Vagina (tissue), 2 donors: ENCODE measurements around the gene SIRT7. TPM values are rescaled to one million over a fixed set of nuclear protein-coding genes. Genes with fewer than 3 reads are reported as not detected.

Source experiments
- DNase-seq, 2 donors: peaks; one replicate each; pipeline ENCODE4 v3.0.0-alpha.2; 2017; ENCODE audit errors: extremely low spot score in 2 of 2
- H3K27ac ChIP-seq: fragments of 200-600 bp; sonication (generic); one replicate; pipeline ENCODE4 v1.5.1; 2019
- H3K27me3 ChIP-seq: fragments of 200-600 bp; sonication (generic); one replicate; pipeline ENCODE4 v1.5.1; 2019
- H3K36me3 ChIP-seq, 2 donors: fragments of 200-600 bp; sonication (generic); one replicate each; pipeline ENCODE4 v1.5.1; 2017 to 2019
- H3K4me1 ChIP-seq: fragments of 200-600 bp; sonication (generic); one replicate; pipeline ENCODE4 v1.5.1; 2019
- H3K4me3 ChIP-seq, 2 donors: fragments of 200-600 bp; sonication (generic); 1 replicate in 1 of 2; 2 replicates in 1 of 2; pipeline ENCODE4 v1.5.1; 2016 to 2019
- H3K9me3 ChIP-seq: fragments of 200-600 bp; sonication (generic); one replicate; pipeline ENCODE4 v1.5.1; 2019
- CTCF ChIP-seq, 3 experiments: fragments of 450-650 bp in 2 of 3; fragments of 200-600 bp in 1 of 3; sonication (generic) in 1 of 3; IDR thresholded peaks; one replicate each; pipeline ENCODE4 v1.5.1; 2017 to 2019; ENCODE audit warnings: antibody characterized with exemption in 3 of 3, mild to moderate bottlenecking in 2 of 3, moderate library complexity in 2 of 3
- POLR2A ChIP-seq, 2 donors: fragments of 450-650 bp; IDR thresholded peaks; one replicate each; pipeline ENCODE4 v1.6.1; 2017; ENCODE audit warnings: antibody characterized with exemption in 2 of 2, mild to moderate bottlenecking in 2 of 2, moderate library complexity in 2 of 2
- POLR2AphosphoS5 ChIP-seq, 2 donors: sonication (generic); formaldehyde crosslinking; IDR thresholded peaks; one replicate each; pipeline ENCODE4 v1.9.0; 2017; ENCODE audit warnings: antibody characterized with exemption in 2 of 2, mild to moderate bottlenecking in 2 of 2, low read depth in 1 of 2; ENCODE audit not compliant: insufficient read depth in 1 of 2
- intact Hi-C: fragments of 100-400 bp; cut with DNase I; formaldehyde crosslinking; loops from one replicate; pipeline ENCODE4 v1.15.1; 2023
- total RNA-seq: library from RNA; depleted of rRNA; stranded (reverse); fragments of >200 nt; gene quantifications from one replicate; pipeline ENCODE4 v1.2.3, GENCODE V29; 2016

The SIRT7 gene
- total RNA-seq, 1 donor from 2014 or later: 47.9 TPM

- no peak overlapping the region for H3K4me3 ChIP-seq
- H3K4me1 ChIP-seq: peaks cover 21% of the 10 kb centered on the region
- TF ChIP-seq POLR2AphosphoS5 (IDR thresholded peaks at IDR 0.05; ENCODE audit: insufficient read depth in 1 of 2, low read depth in 1 of 2): no peak
- no peak for TF ChIP-seq POLR2A (IDR thresholded peaks at IDR 0.05)
- TF ChIP-seq CTCF (IDR thresholded peaks at IDR 0.05): no peak
- no peaks in the 10 kb centered on the region for H3K9me3 ChIP-seq
- H3K36me3 ChIP-seq: peaks cover 0 to 62% of the 10 kb centered on the region in 2 donors
- H3K27ac ChIP-seq: no peak overlapping the region
- intact Hi-C loops: no loop called here
- no peaks in the 10 kb centered on the region for H3K27me3 ChIP-seq
- DNase-seq: no peak
Measured at GRCh38 chr17:81898029-81898866, 19.7 kb downstream of the SIRT7 start.

- no peak for TF ChIP-seq POLR2A (IDR thresholded peaks at IDR 0.05)
- no peak for TF ChIP-seq CTCF (IDR thresholded peaks at IDR 0.05)
- no peak for TF ChIP-seq POLR2AphosphoS5 (IDR thresholded peaks at IDR 0.05; ENCODE audit: insufficient read depth in 1 of 2, low read depth in 1 of 2)
Measured at GRCh38 chr17:81895400-81895799, 22.6 kb downstream of the SIRT7 start.

GRCh38 chr17:81891303-81891552 is 26.7 kb downstream of the SIRT7 start:
- H3K9me3 ChIP-seq: no peaks in the 10 kb centered on the region
- no peaks in the 10 kb centered on the region for H3K27me3 ChIP-seq
- intact Hi-C loops: no loop called here
- peaks cover 35% of the 10 kb centered on the region for H3K4me1 ChIP-seq
- peaks cover 0 to 55% of the 10 kb centered on the region in 2 donors for H3K36me3 ChIP-seq
- DNase-seq: no peak
- TF ChIP-seq POLR2AphosphoS5 (IDR thresholded peaks at IDR 0.05; ENCODE audit: insufficient read depth in 1 of 2, low read depth in 1 of 2): no peak
- TF ChIP-seq CTCF (IDR thresholded peaks at IDR 0.05): no peak
- no peak for TF ChIP-seq POLR2A (IDR thresholded peaks at IDR 0.05)
- peak overlapping the region; percentile 72 for H3K27ac ChIP-seq
- peak overlapping the region; percentile 82 to 95 for H3K4me3 ChIP-seq

More at GRCh38 chr17:81895400-81895799, 22.6 kb downstream of the SIRT7 start:
- no peak for DNase-seq
- intact Hi-C loops: no loop called here
- Histone ChIP-seq H3K4me3 (no peak overlapping the region), H3K27ac (no peak overlapping the region), H3K36me3 (peaks cover 0 to 58% of the 10 kb centered on the region in 2 donors), H3K27me3 (no peaks in the 10 kb centered on the region), H3K4me1 (peaks cover 23% of the 10 kb centered on the region), H3K9me3 (no peaks in the 10 kb centered on the region)

- Histone ChIP-seq H3K27ac (peak overlapping the region; percentile 72), H3K4me3 (peak overlapping the region; percentile 82 to 95), H3K27me3 (no peaks in the 10 kb centered on the region), H3K9me3 (no peaks in the 10 kb centered on the region), H3K36me3 (peaks cover 0 to 55% of the 10 kb centered on the region in 2 donors), H3K4me1 (peaks cover 35% of the 10 kb centered on the region)
- no peak for DNase-seq
- intact Hi-C loops: no loop called here
- TF ChIP-seq POLR2AphosphoS5 (IDR thresholded peaks at IDR 0.05; ENCODE audit: insufficient read depth in 1 of 2, low read depth in 1 of 2): no peak
- no peak for TF ChIP-seq CTCF (IDR thresholded peaks at IDR 0.05)
- TF ChIP-seq POLR2A (IDR thresholded peaks at IDR 0.05): no peak
Measured at GRCh38 chr17:81890447-81891302, 27.3 kb downstream of the SIRT7 start.
